Endothelial cell of umbilical vein (primary cell): Measurements from ENCODE around the gene MYO16. TPM values are rescaled to one million over a fixed set of nuclear protein-coding genes. Genes with fewer than 3 reads are reported as not detected.

Experiments
- BruUV-seq: library from RNA; stranded (reverse); fragments of 400-500 nt; replicated peaks from 2 replicates; lab custom pipeline; 2021; lab: Mats Ljungman, UMichigan
- CTCF ChIA-PET: fragments of 300-600, 350-600 bp; sonication (Branson Sonifier 250); formaldehyde crosslinking; loops from one replicate; lab custom pipeline; 2021; ENCODE audit warnings: antibody characterized with exemption, inconsistent platforms; lab: Charles Lee
- POLR2A ChIA-PET: fragments of 300-600, 350-600 bp; sonication (Branson Sonifier 250); formaldehyde crosslinking; loops from one replicate; lab custom pipeline; 2021; ENCODE audit warnings: antibody characterized with exemption, inconsistent platforms; lab: Charles Lee
- DNase-seq: peaks from one replicate; pipeline ENCODE4 v3.0.0-alpha.2; 2011; ENCODE audit warnings: low read depth, low spot score
- FAIRE-seq: peaks from 2 replicates; lab custom pipeline; 2011; peaks lifted over from hg19 to GRCh38; lab: Jason Lieb, UNC
- H2AFZ ChIP-seq: 2 replicates; pipeline ENCODE4 v1.6.0; 2012; ENCODE audit warnings: low read depth, low read length, control low read depth, inconsistent platforms
- H3K27ac ChIP-seq: 2 replicates; pipeline ENCODE4 v1.5.1; 2011; ENCODE audit warnings: low read depth, mild to moderate bottlenecking, control low read depth, low read length, moderate library complexity; ENCODE audit not compliant: insufficient read depth
- H3K27me3 ChIP-seq, 2 experiments: 2 replicates each; pipeline versions ENCODE4 v1.6.0 to v1.6.1; 2011; ENCODE audit warnings: low read length in 2 of 2, mixed read lengths in 1 of 2; ENCODE audit not compliant: control insufficient read depth in 2 of 2, insufficient read depth in 2 of 2
- H3K36me3 ChIP-seq, 2 experiments: 2 replicates in 1 of 2; 3 replicates in 1 of 2; pipeline ENCODE4 v1.5.1; 2011; ENCODE audit warnings: low read length in 2 of 2, mild to moderate bottlenecking in 1 of 2, moderate library complexity in 1 of 2; ENCODE audit not compliant: control insufficient read depth in 2 of 2, insufficient read depth in 2 of 2; ENCODE audit errors: extremely low read depth in 1 of 2
- H3K4me1 ChIP-seq: 3 replicates; pipeline ENCODE4 v1.5.1; 2011; ENCODE audit warnings: mild to moderate bottlenecking, low read length; ENCODE audit not compliant: control insufficient read depth, insufficient read depth; ENCODE audit errors: extremely low read depth
- H3K4me2 ChIP-seq: 2 replicates; pipeline ENCODE4 v1.6.1; 2011; ENCODE audit warnings: low read length, control low read depth, mixed read lengths; ENCODE audit not compliant: insufficient read depth
- H3K4me3 ChIP-seq, 3 experiments: fragments of 200-600 bp in 1 of 3; sonication (generic), shearing (Covaris generic) in 1 of 3; replicated peaks in 1 of 3; 2 replicates each; pipeline ENCODE4 v1.5.1; 2011 to 2016; ENCODE audit warnings: control low read depth in 3 of 3, low read length in 3 of 3, mild to moderate bottlenecking in 2 of 3, inconsistent platforms in 1 of 3, low read depth in 1 of 3, moderate library complexity in 1 of 3; ENCODE audit not compliant: insufficient read depth in 1 of 3
- H3K79me2 ChIP-seq: 2 replicates; pipeline ENCODE4 v1.6.0; 2012; ENCODE audit warnings: low read length, inconsistent platforms; ENCODE audit not compliant: control insufficient read depth, insufficient read depth
- H3K9ac ChIP-seq: replicated peaks from 2 replicates; pipeline ENCODE3; 2011; ENCODE audit warnings: low read length, control low read depth; ENCODE audit not compliant: insufficient read depth; ENCODE audit errors: extremely low read depth
- H3K9me1 ChIP-seq: replicated peaks from 3 replicates; pipeline ENCODE4 v1.6.0; 2011; ENCODE audit warnings: mild to moderate bottlenecking, low read length; ENCODE audit not compliant: control insufficient read depth, insufficient read depth; ENCODE audit errors: extremely low read depth
- H3K9me3 ChIP-seq: replicated peaks from 2 replicates; pipeline ENCODE4 v1.5.1; 2012; ENCODE audit warnings: low read length, inconsistent platforms; ENCODE audit not compliant: control insufficient read depth, insufficient read depth
- H4K20me1 ChIP-seq: replicated peaks from 2 replicates; pipeline ENCODE3; 2011; ENCODE audit warnings: mild to moderate bottlenecking, low read length; ENCODE audit not compliant: control insufficient read depth, insufficient read depth; ENCODE audit errors: extremely low read depth
- CTCF ChIP-seq, 2 donors: IDR thresholded peaks; 1 replicate in 1 of 2; 2 replicates in 1 of 2; pipeline ENCODE4 v1.5.1; 2011; ENCODE audit warnings: low read length in 2 of 2, mild to moderate bottlenecking in 2 of 2, moderate library complexity in 2 of 2, control low read depth in 1 of 2, inconsistent platforms in 1 of 2, low read depth in 1 of 2; ENCODE audit not compliant: insufficient read depth in 1 of 2; ENCODE audit errors: extremely low read depth in 1 of 2
- EZH2 ChIP-seq: IDR thresholded peaks from 2 replicates; pipeline ENCODE4 v1.6.1; 2012; ENCODE audit warnings: borderline replicate concordance, low read depth, mild to moderate bottlenecking, moderate library complexity, low read length, inconsistent platforms; ENCODE audit not compliant: severe bottlenecking
- FOS ChIP-seq: IDR thresholded peaks from 2 replicates; pipeline ENCODE4 v1.6.1; 2011; ENCODE audit warnings: mild to moderate bottlenecking, low read length, moderate library complexity, borderline replicate concordance; ENCODE audit not compliant: insufficient read depth
- GATA2 ChIP-seq: IDR thresholded peaks from 2 replicates; pipeline ENCODE4 v1.7.0; 2011; ENCODE audit warnings: low read depth, mild to moderate bottlenecking, moderate library complexity, mixed read lengths, low read length; ENCODE audit not compliant: insufficient read length, insufficient read depth
- JUN ChIP-seq: IDR thresholded peaks from 2 replicates; pipeline ENCODE4 v1.6.1; 2011; ENCODE audit warnings: borderline replicate concordance, low read depth; ENCODE audit not compliant: insufficient read length, insufficient read depth
- MAX ChIP-seq: IDR thresholded peaks from 2 replicates; pipeline ENCODE4 v1.6.1; 2011; ENCODE audit not compliant: insufficient read depth, insufficient read length
- MYC ChIP-seq: IDR thresholded peaks from one replicate; pipeline ENCODE4 v1.6.1; 2011; ENCODE audit warnings: mild to moderate bottlenecking, low read depth, low read length
- POLR2A ChIP-seq: IDR thresholded peaks from 2 replicates; pipeline ENCODE4 v1.6.1; 2012; ENCODE audit warnings: low read depth, mild to moderate bottlenecking, control low read depth, low read length
- POLR2AphosphoS5 ChIP-seq: IDR thresholded peaks from 2 replicates; pipeline ENCODE4 v1.6.1; 2012; ENCODE audit warnings: low read depth, mild to moderate bottlenecking, control low read depth, low read length, moderate library complexity; ENCODE audit not compliant: insufficient read depth
- dilution Hi-C: fragments of 300-500 bp; cut with MboI; formaldehyde crosslinking; loops from one replicate; pipeline ENCODE4 v1.15.0; 2019; ENCODE audit warnings: low sequenced_read_pairs; ENCODE audit not compliant: extremely low pct_ligation_motif_present
- intact Hi-C: fragments of 100-400 bp; cut with micrococcal nuclease; formaldehyde crosslinking; loops from one replicate; pipeline ENCODE4 v1.10.0; 2022
- polyA plus RNA-seq, 4 experiments: library from polyadenylated mRNA; depleted of rRNA in 3 of 4; stranded (reverse) in 3 of 4; unstranded in 1 of 4; fragments of >200 nt; gene quantifications; 2 replicates each; pipeline versions ENCODE4 v1.2.1 to v1.2.3, GENCODE V29; 2011 to 2012; ENCODE audit warnings: missing spikeins in 1 of 4
- total RNA-seq: library from RNA; stranded (reverse); gene quantifications from 2 replicates; pipeline ENCODE4 v1.2.3, GENCODE V29; 2021

Gene MYO16
- total and polyA plus RNA-seq, 2 donors (not counting 3 experiments of a cell fraction or from before 2014, with no cell fraction given): 0.03 to 0.04 TPM

DNA sequence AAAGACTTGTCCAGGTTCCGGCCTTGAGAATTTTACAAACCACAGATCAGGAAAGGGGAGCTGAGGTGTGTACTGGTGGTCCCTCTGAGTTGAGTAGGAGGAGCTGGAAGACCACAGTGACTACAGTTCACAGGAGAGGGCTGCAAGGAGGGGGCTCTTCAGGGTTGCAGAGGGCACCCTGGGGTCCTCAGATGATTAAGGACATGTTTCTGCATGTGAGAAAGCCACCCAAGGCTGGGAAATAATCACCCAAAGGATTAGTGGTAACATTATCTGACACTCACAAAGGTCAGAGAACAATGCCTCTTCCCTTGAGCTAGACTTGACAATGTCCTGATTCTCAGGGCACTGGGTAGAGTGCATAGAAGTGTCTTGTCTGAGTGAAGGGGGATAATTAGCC is 616.6 kb downstream of the MYO16 start:
- no peaks in the 10 kb centered on the region for H3K27me3 ChIP-seq
- no peaks in the 10 kb centered on the region for H3K9me1 ChIP-seq
- POLR2A ChIA-PET: no interaction called here
- H3K4me2 ChIP-seq: no peak overlapping the region
- H4K20me1 ChIP-seq: no peaks in the 10 kb centered on the region
- H3K9ac ChIP-seq: no peak overlapping the region
- CTCF ChIA-PET: interaction anchor here (1.5 kb wide), 1 partner anchor 92 kb away, joined by 5 read pairs; no protein-coding TSS in a partner anchor
- H3K27ac ChIP-seq: peak overlapping the region; percentile 29
- no peaks in the 10 kb centered on the region for H3K9me3 ChIP-seq
- intact Hi-C loops: no loop called here
- peaks cover 27% of the 10 kb centered on the region for H3K4me1 ChIP-seq
- dilution Hi-C loops: no loop called here
- H3K79me2 ChIP-seq: no peaks in the 10 kb centered on the region
- no TSS peak for BruUV-seq
- FAIRE-seq: peak; percentile 50
- no peak overlapping the region for H3K4me3 ChIP-seq
- no peak overlapping the region for H2AFZ ChIP-seq
- H3K36me3 ChIP-seq: no peaks in the 10 kb centered on the region
- TF ChIP-seq POLR2AphosphoS5 (no peak), GATA2 (no peak), FOS (no peak), MYC (no peak), POLR2A (no peak), MAX (no peak), EZH2 (no peak), JUN (no peak), CTCF (IDR thresholded peaks at IDR 0.05; ENCODE audit: extremely low read depth in 1 of 2, insufficient read depth in 1 of 2, low read depth in 1 of 2, low read length in 2 of 2) (no peak)
- no peak for DNase-seq
